B cell (primary cell): ENCODE data around the gene SPEF1. TPM values are rescaled to one million over a fixed set of nuclear protein-coding genes. Genes with fewer than 3 reads are reported as not detected.

Experiments used
- ATAC-seq: fragments of 200-7000 bp; cut with Tn5 transposase; one replicate; pipeline ENCODE4 v1.10.0; 2021; ENCODE audit warnings: low read depth, mild to moderate bottlenecking, moderate number of reproducible peaks, moderate library complexity
- CTCF ChIA-PET: fragments of 350-600 bp; sonication (Branson Sonifier 250); formaldehyde crosslinking; loops from one replicate; lab custom pipeline; 2021; ENCODE audit warnings: antibody characterized with exemption, inconsistent platforms; lab: Charles Lee
- POLR2A ChIA-PET: fragments of 350-600 bp; sonication (Branson Sonifier 250); formaldehyde crosslinking; loops from one replicate; lab custom pipeline; 2021; ENCODE audit warnings: antibody characterized with exemption; lab: Charles Lee
- DNase-seq: peaks from one replicate; pipeline ENCODE4 v3.0.0; 2013
- H2AFZ ChIP-seq: 2 replicates; pipeline ENCODE4 v1.6.1; 2012; ENCODE audit warnings: mild to moderate bottlenecking, low read depth, low read length; ENCODE audit not compliant: insufficient read depth, poor library complexity, severe bottlenecking
- H3K27ac ChIP-seq, 2 donors: 1 replicate in 1 of 2; 2 replicates in 1 of 2; pipeline ENCODE4 v1.5.1; 2012 to 2013; ENCODE audit warnings: low read length in 2 of 2, mild to moderate bottlenecking in 2 of 2, moderate library complexity in 1 of 2
- H3K27me3 ChIP-seq, 4 experiments: fragments of 200-600 bp in 1 of 4; sonication (generic) in 1 of 4; replicated peaks in 1 of 4; 1 replicate in 2 of 4; 2 replicates in 2 of 4; pipeline versions ENCODE4 v1.6.1 to v1.7.0; 2013 to 2016; ENCODE audit warnings: low read length in 3 of 4, mild to moderate bottlenecking in 2 of 4, mixed read lengths in 1 of 4, moderate library complexity in 1 of 4; ENCODE audit not compliant: insufficient read depth in 4 of 4, control insufficient read depth in 3 of 4; ENCODE audit errors: control extremely low read depth in 1 of 4
- H3K36me3 ChIP-seq, 2 experiments: replicated peaks in 1 of 2; 1 replicate in 1 of 2; 2 replicates in 1 of 2; pipeline versions ENCODE4 v1.6.1 to v1.7.1; 2013; ENCODE audit warnings: low read length in 1 of 2; ENCODE audit not compliant: insufficient read depth in 2 of 2, control insufficient read depth in 1 of 2; ENCODE audit errors: control extremely low read depth in 1 of 2, extremely low read depth in 1 of 2
- H3K4me1 ChIP-seq, 2 donors: fragments of 200-600 bp in 1 of 2; sonication (generic) in 1 of 2; 1 replicate in 1 of 2; 2 replicates in 1 of 2; pipeline versions ENCODE4 v1.5.1 to v1.6.1; 2013 to 2017; ENCODE audit warnings: low read length in 2 of 2; ENCODE audit not compliant: control insufficient read depth in 2 of 2, insufficient read depth in 2 of 2
- H3K4me2 ChIP-seq: replicated peaks from 2 replicates; pipeline ENCODE3; 2012; ENCODE audit warnings: mild to moderate bottlenecking, low read depth, low read length; ENCODE audit not compliant: poor library complexity, severe bottlenecking
- H3K4me3 ChIP-seq, 5 experiments: fragments of 200-600 bp in 1 of 5; sonication (generic) in 1 of 5; 1 replicate in 3 of 5; 2 replicates in 2 of 5; pipeline versions ENCODE4 v1.5.1 to v1.7.0; 2011 to 2016; ENCODE audit warnings: low read length in 4 of 5, mild to moderate bottlenecking in 4 of 5, low read depth in 2 of 5, control low read depth in 1 of 5, moderate library complexity in 1 of 5; ENCODE audit not compliant: insufficient read depth in 1 of 5; ENCODE audit errors: control extremely low read depth in 1 of 5, extremely low read depth in 1 of 5
- H3K79me2 ChIP-seq: fragments of 200-600 bp; sonication (generic); one replicate; pipeline ENCODE4 v1.6.0; 2016; ENCODE audit warnings: low read length; ENCODE audit not compliant: control insufficient read depth, insufficient read depth
- H3K9ac ChIP-seq: fragments of 200-600 bp; sonication (generic); 2 replicates; pipeline ENCODE4 v1.6.1; 2017; ENCODE audit warnings: mild to moderate bottlenecking, low read length, moderate library complexity
- H3K9me3 ChIP-seq, 3 donors: one replicate each; pipeline versions ENCODE4 v1.6.1 to v1.7.1; 2013; ENCODE audit warnings: low read length in 2 of 3; ENCODE audit not compliant: control insufficient read depth in 2 of 3, insufficient read depth in 1 of 3; ENCODE audit errors: control extremely low read depth in 1 of 3
- H4K20me1 ChIP-seq: 2 replicates; pipeline ENCODE4 v1.6.0; 2012; ENCODE audit warnings: mild to moderate bottlenecking, low read length; ENCODE audit not compliant: insufficient read depth, control insufficient read depth, poor library complexity, severe bottlenecking
- H3K27ac Mint-ChIP-seq: one replicate; pipeline ENCODE4 v1.8.0; 2021; ENCODE audit warnings: mixed read lengths
- H3K27me3 Mint-ChIP-seq: one replicate; pipeline ENCODE4 v1.8.0; 2021; ENCODE audit warnings: mixed read lengths
- H3K4me1 Mint-ChIP-seq: one replicate; pipeline ENCODE4 v1.8.0; 2021; ENCODE audit warnings: mixed read lengths
- H3K4me3 Mint-ChIP-seq: one replicate; pipeline ENCODE4 v1.8.0; 2021; ENCODE audit warnings: mixed read lengths
- H3K9me3 Mint-ChIP-seq: one replicate; pipeline ENCODE4 v1.8.0; 2022; ENCODE audit warnings: mixed read lengths; ENCODE audit not compliant: insufficient read depth
- EZH2 ChIP-seq: IDR thresholded peaks from 2 replicates; pipeline ENCODE4 v1.6.1; 2012; ENCODE audit warnings: borderline replicate concordance, low read depth, mild to moderate bottlenecking, moderate library complexity, low read length; ENCODE audit not compliant: insufficient read depth, poor library complexity, severe bottlenecking
- WGBS: methylation state at CpG from one replicate; pipeline ENCODE4 v1.1.5; 2013; ENCODE audit warnings: missing lambda C conversion rate; ENCODE audit not compliant: insufficient coverage; 5-methylcytosine and 5-hydroxymethylcytosine counted together
- intact Hi-C: fragments of 100-400 bp; cut with micrococcal nuclease; formaldehyde crosslinking; loops from one replicate; pipeline ENCODE4 v1.10.0; 2022
- polyA plus RNA-seq: library from polyadenylated mRNA; depleted of rRNA; stranded (reverse); fragments of >200 nt; gene quantifications from 2 replicates; pipeline ENCODE4 v1.2.3, GENCODE V29; 2012
- total RNA-seq, 2 donors: library from RNA; stranded (reverse); fragments of 120-200 nt in 1 of 2; gene quantifications; 1 replicate in 1 of 2; 2 replicates in 1 of 2; pipeline versions ENCODE4 v1.2.3 to v1.2.4, GENCODE V29; 2013 to 2022
- TF ChIP-seq, protein P1 (sequence below): fragments of 200-600 bp; IDR thresholded peaks from one replicate; pipeline ENCODE4 v1.8.0; 2022; ENCODE audit warnings: antibody characterized with exemption, mild to moderate bottlenecking

SPEF1 gene
- total and polyA plus RNA-seq, 2 donors (not counting 1 experiment from before 2014, with no cell fraction given) = not detected

DNA sequence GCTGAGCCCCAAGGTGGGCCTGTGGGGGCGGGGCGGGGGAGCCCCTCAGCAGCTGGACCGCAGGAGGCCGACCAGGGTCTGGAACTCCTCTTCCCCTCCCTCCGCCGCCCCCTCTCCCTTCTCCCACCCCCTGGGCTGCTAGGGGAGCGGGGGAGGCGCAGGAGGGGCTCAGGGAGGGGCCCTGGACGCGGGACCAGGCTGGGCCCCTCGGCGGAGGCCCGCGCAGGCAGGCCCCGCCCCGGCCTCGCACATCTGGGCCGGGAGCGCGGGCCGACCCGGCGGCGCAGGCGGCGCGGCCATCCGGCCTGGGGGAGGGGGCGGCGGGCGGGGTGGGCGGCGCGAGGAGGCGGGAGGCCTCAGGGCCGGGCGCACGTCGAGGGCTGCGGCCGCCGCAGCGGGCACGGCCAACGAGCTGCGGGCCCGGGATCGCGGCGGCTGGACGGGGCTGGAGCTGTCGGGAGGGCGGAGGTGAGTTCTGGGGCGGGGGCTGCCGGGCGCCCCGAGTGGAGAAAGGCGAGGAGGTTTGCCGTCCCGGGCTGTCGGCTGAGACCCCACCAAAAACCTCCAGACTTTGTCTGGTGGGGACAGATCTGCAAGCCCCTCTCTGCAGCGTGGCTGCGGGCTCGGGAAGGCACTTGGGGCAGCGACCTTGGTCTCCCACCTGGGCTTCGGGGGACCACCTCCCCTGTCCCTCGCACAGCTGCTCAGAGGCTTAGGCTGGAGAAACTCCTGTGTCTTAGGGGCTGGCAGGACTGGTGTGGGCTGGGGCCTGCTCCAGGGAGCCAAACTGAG lies 48.7 kb downstream of the SPEF1 start, which contains the start of gene HSPA12B:
HSPA12B (plus strand) TSS at position 359 of the 792 bp plus-strand sequence. CDS start 5,990 bp downstream, outside the sequence.
- H3K9me3 Mint-ChIP-seq = no peaks in the 10 kb centered on the region
- POLR2A ChIA-PET = no interaction called here

DNA sequence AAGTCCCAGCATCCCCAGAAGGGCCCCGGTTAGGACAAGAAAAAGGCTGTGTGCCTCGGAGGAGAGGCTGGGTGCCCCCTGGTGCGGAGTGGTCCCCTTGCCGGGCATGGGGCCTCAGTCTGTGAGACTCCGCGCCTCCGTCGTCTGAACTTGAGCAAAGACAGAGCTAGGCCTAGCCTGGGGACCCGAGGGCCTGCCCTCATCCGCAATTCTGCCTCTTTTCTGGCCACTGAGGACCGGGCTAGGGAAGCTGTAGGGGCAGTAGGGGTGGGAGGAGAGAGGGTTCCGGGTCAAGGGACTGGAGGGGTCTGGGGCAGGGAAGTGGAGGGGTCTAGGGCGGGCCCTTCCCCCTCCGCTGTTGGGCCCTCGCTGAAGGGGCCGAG lies 49.3 kb downstream of the SPEF1 start:
- Histone ChIP-seq H2AFZ (no peak overlapping the region), H3K27me3 (peaks cover 0 to 41% (median 9%) of the 10 kb centered on the region in 4 experiments), H3K4me2 (no peak overlapping the region), H3K27ac (no peak overlapping the region), H3K79me2 (no peaks in the 10 kb centered on the region), H3K9me3 (no peaks in the 10 kb centered on the region), H3K4me1 (no peaks in the 10 kb centered on the region), H3K4me3 (no peak overlapping the region), H3K36me3 (no peaks in the 10 kb centered on the region), H3K9ac (no peak overlapping the region), H4K20me1 (no peaks in the 10 kb centered on the region)
- H3K27ac Mint-ChIP-seq = no peak overlapping the region
- intact Hi-C loops = no loop called here
- H3K4me1 Mint-ChIP-seq = peaks cover 5% of the 10 kb centered on the region
- peaks cover 60% of the 10 kb centered on the region for H3K27me3 Mint-ChIP-seq
- ChIA-PET POLR2A (no interaction called here), CTCF (interaction anchor here (1.4 kb wide), 1 partner anchor 21 kb away, joined by 3 read pairs; no protein-coding TSS in a partner anchor)
- DNase-seq = no peak
- TF ChIP-seq, protein P1, sequence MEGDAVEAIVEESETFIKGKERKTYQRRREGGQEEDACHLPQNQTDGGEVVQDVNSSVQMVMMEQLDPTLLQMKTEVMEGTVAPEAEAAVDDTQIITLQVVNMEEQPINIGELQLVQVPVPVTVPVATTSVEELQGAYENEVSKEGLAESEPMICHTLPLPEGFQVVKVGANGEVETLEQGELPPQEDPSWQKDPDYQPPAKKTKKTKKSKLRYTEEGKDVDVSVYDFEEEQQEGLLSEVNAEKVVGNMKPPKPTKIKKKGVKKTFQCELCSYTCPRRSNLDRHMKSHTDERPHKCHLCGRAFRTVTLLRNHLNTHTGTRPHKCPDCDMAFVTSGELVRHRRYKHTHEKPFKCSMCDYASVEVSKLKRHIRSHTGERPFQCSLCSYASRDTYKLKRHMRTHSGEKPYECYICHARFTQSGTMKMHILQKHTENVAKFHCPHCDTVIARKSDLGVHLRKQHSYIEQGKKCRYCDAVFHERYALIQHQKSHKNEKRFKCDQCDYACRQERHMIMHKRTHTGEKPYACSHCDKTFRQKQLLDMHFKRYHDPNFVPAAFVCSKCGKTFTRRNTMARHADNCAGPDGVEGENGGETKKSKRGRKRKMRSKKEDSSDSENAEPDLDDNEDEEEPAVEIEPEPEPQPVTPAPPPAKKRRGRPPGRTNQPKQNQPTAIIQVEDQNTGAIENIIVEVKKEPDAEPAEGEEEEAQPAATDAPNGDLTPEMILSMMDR = no peak
- no peak for TF ChIP-seq EZH2
- ATAC-seq = no peak
- H3K9me3 Mint-ChIP-seq = no peaks in the 10 kb centered on the region
- 91% methylated on average over 13 of the region's 16 CpGs for WGBS
- no peak overlapping the region for H3K4me3 Mint-ChIP-seq

More for the DNA sequence above, 48.7 kb downstream of the SPEF1 start, which contains the start of gene HSPA12B:
- H3K9ac ChIP-seq = no peak within 1 kb of the TSS
- Mint-ChIP-seq H3K4me3 (no peak within 1 kb of the TSS), H3K4me1 (peaks cover 5% of the 10 kb centered on the region), H3K27ac (no peak within 1 kb of the TSS), H3K27me3 (peaks cover 54% of the 10 kb centered on the region)
- H3K4me3 ChIP-seq = no peak within 1 kb of the TSS
- CTCF ChIA-PET = interaction anchor here (1.4 kb wide), 1 partner anchor 22 kb away, joined by 3 read pairs; no protein-coding TSS in a partner anchor
- ATAC-seq (no peak), DNase-seq (no peak)
- TF ChIP-seq, protein P1 = no peak
- no peak for TF ChIP-seq EZH2
- H3K79me2 ChIP-seq = no peaks in the 10 kb centered on the region
- no peaks in the 10 kb centered on the region for H3K36me3 ChIP-seq
- H3K9me3 ChIP-seq = no peaks in the 10 kb centered on the region
- peaks cover 0 to 36% (median 9%) of the 10 kb centered on the region in 4 experiments for H3K27me3 ChIP-seq
- intact Hi-C loops = no loop called here
- WGBS = 16% methylated on average over 61 of the region's 67 CpGs
- H3K4me1 ChIP-seq = no peaks in the 10 kb centered on the region
- no peaks in the 10 kb centered on the region for H4K20me1 ChIP-seq
- no peak within 1 kb of the TSS for H3K4me2 ChIP-seq
- H2AFZ ChIP-seq = no peak within 1 kb of the TSS
- H3K27ac ChIP-seq = no peak within 1 kb of the TSS
